ENCODE results near the gene GGN.
A peak's percentile ranks its signal among the peaks of the same experiment; 100 is the strongest.

GGN gene

GRCh38 chr19:38378866-38379265, 9.0 kb downstream of the GGN start:
- Histone ChIP-seq H3K4me1 (peaks cover 0 to 25% (median 19%) of the 10 kb centered on the region in 4 donors), H3K36me3 (peaks cover 62 to 76% (median 65%) of the 10 kb centered on the region in 3 donors), H3K4me3 (no peak overlapping the region), H3K9me3 (no peaks in the 10 kb centered on the region), H3K27me3 (no peaks in the 10 kb centered on the region), H3K27ac (no peak overlapping the region)
- no peak for DNase-seq
- intact Hi-C loops (cut with DNase I; ENCODE audit: low total_unique reads): no loop called here
- no peak for TF ChIP-seq CTCF (IDR thresholded peaks at IDR 0.05)

- TF ChIP-seq CTCF (IDR thresholded peaks at IDR 0.05): no peak
- Histone ChIP-seq H3K36me3 (peaks cover 44 to 58% (median 47%) of the 10 kb centered on the region in 3 donors), H3K9me3 (no peaks in the 10 kb centered on the region), H3K27me3 (no peaks in the 10 kb centered on the region), H3K4me3 (no peak overlapping the region), H3K4me1 (peaks cover 0 to 25% (median 20%) of the 10 kb centered on the region in 4 donors), H3K27ac (no peak overlapping the region)
- no peak for DNase-seq
- intact Hi-C loops (cut with DNase I; ENCODE audit: low total_unique reads): no loop called here
These were observed 10.8 kb downstream of the GGN start for GRCh38 chr19:38377052-38377451.

- DNase-seq: no peak
- Histone ChIP-seq H3K9me3 (no peaks in the 10 kb centered on the region), H3K27me3 (no peaks in the 10 kb centered on the region), H3K4me1 (peaks cover 0 to 25% (median 20%) of the 10 kb centered on the region in 4 donors), H3K36me3 (peaks cover 39 to 53% (median 42%) of the 10 kb centered on the region in 3 donors), H3K4me3 (no peak overlapping the region), H3K27ac (no peak overlapping the region)
- no peak for TF ChIP-seq CTCF (IDR thresholded peaks at IDR 0.05)
- intact Hi-C loops (cut with DNase I; ENCODE audit: low total_unique reads): no loop called here
These were observed 11.3 kb downstream of the GGN start for GRCh38 chr19:38376576-38376975.

DNA sequence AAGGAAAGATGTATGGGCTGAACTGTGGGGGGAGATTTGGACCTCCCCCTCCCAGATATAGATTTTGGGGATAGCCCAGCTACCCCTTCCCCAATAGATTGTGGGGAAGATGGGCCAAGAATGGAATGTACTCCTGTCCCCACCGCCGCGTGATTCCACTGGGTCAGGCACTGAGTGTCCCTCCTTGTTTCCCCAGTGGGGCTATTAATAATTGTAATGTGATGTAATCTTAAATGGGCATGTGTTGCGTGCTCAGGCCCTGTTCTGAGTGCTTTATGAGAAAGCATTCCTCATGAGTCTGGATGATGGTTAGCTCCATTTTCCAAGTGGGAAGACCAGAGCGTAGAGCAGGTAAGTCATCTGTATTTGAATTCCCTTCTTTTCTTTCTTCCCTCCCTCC, 12.1 kb downstream of the GGN start:
- Histone ChIP-seq H3K4me3 (peak overlapping the region; percentile 66 to 95), H3K27me3 (no peaks in the 10 kb centered on the region), H3K36me3 (peaks cover 31 to 45% (median 34%) of the 10 kb centered on the region in 3 donors), H3K9me3 (no peaks in the 10 kb centered on the region), H3K4me1 (peaks cover 0 to 25% (median 20%) of the 10 kb centered on the region in 4 donors), H3K27ac (peak overlapping the region in 1 of 2 donors; percentile 82)
- intact Hi-C loops (cut with DNase I; ENCODE audit: low total_unique reads): loop anchor here (2.0 kb wide), 1 partner anchor 143 kb away; no protein-coding TSS in a partner anchor
- DNase-seq: no peak
- no peak for TF ChIP-seq CTCF (IDR thresholded peaks at IDR 0.05)

DNA sequence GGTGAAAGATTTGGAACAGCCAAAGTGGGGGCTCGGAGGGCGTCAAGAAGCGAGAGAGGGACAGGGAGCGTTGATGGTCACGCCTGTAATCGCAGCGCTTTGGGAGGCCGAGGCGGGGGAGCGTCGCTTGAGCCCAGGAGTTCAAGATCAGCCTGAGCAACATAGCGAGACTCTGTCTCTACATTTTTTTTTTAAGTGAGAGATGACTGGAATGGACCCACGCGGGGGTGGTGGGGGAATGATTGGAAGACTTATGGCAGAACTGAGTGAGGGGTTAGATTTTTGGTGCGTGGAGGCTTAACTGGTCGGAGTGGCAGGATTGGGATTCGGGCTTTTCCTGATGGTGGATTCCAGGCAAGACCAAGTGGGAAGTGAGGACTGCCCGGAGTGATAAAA, 12.7 kb downstream of the GGN start:
- no peaks in the 10 kb centered on the region for H3K27me3 ChIP-seq
- H3K36me3 ChIP-seq: peaks cover 25 to 39% (median 31%) of the 10 kb centered on the region in 3 donors
- intact Hi-C loops (cut with DNase I; ENCODE audit: low total_unique reads): loop anchor here (2.0 kb wide), 1 partner anchor 142 kb away; no protein-coding TSS in a partner anchor
- peaks cover 0 to 25% (median 20%) of the 10 kb centered on the region in 4 donors for H3K4me1 ChIP-seq
- H3K9me3 ChIP-seq: no peaks in the 10 kb centered on the region
- TF ChIP-seq CTCF (IDR thresholded peaks at IDR 0.05): no peak
- H3K27ac ChIP-seq: peak overlapping the region; percentile 82 to 91
- peak overlapping the region; percentile 66 to 95 for H3K4me3 ChIP-seq
- DNase-seq: no peak
